Lower lobe of right lung (tissue), 2 donors: ENCODE results near the gene NRG2. TPM values are rescaled to one million over a fixed set of nuclear protein-coding genes. Genes with fewer than 3 reads are reported as not detected.

Experiments used
- ATAC-seq, 2 donors: fragments of 200-7000 bp; cut with Tn5 transposase; one replicate each; pipeline ENCODE4 v1.9.1; 2020 to 2022; ENCODE audit warnings: mild to moderate bottlenecking in 2 of 2, moderate library complexity in 2 of 2
- DNase-seq: peaks from one replicate; pipeline ENCODE4 v3.0.0-alpha.2; 2020
- H3K27ac ChIP-seq: fragments of 200-600 bp; one replicate; pipeline ENCODE4 v1.8.0; 2022
- H3K27me3 ChIP-seq: fragments of 200-600 bp; one replicate; pipeline ENCODE4 v1.8.0; 2022; ENCODE audit warnings: low read depth
- H3K36me3 ChIP-seq: fragments of 200-600 bp; one replicate; pipeline ENCODE4 v1.8.0; 2022; ENCODE audit warnings: mild to moderate bottlenecking
- H3K4me1 ChIP-seq: fragments of 200-600 bp; one replicate; pipeline ENCODE4 v1.8.0; 2022
- H3K4me3 ChIP-seq: fragments of 200-600 bp; one replicate; pipeline ENCODE4 v1.8.0; 2022; ENCODE audit warnings: mild to moderate bottlenecking
- H3K9me3 ChIP-seq: fragments of 200-600 bp; one replicate; pipeline ENCODE4 v1.8.0; 2022
- intact Hi-C: fragments of 100-400 bp; cut with DNase I; formaldehyde crosslinking; loops from one replicate; pipeline ENCODE4 v1.11.0; 2022
- total RNA-seq: library from RNA; stranded (reverse); fragmentation: NEBNext Ultra II Directional; extraction: Animal tissue kit (Norgen Biotek cat#: 25700); gene quantifications from one replicate; pipeline ENCODE4 v1.2.1, GENCODE V29; 2021
- TF ChIP-seq, protein P1 (sequence below): fragments of 200-600 bp; IDR thresholded peaks from one replicate; pipeline ENCODE4 v1.8.0; 2022; ENCODE audit warnings: antibody characterized with exemption, mild to moderate bottlenecking
- donor health status: DM: no; HTN: yes; CAD: no; lungs with severe emphysema.

NRG2 gene
- total RNA-seq, 1 donor from 2014 or later, result 1.6 TPM

GRCh38 chr5:139954462-139954861, 88.6 kb downstream of the NRG2 start:
- no peaks in the 10 kb centered on the region for H3K27me3 ChIP-seq
- DNase-seq, result no peak
- TF ChIP-seq, protein P1, sequence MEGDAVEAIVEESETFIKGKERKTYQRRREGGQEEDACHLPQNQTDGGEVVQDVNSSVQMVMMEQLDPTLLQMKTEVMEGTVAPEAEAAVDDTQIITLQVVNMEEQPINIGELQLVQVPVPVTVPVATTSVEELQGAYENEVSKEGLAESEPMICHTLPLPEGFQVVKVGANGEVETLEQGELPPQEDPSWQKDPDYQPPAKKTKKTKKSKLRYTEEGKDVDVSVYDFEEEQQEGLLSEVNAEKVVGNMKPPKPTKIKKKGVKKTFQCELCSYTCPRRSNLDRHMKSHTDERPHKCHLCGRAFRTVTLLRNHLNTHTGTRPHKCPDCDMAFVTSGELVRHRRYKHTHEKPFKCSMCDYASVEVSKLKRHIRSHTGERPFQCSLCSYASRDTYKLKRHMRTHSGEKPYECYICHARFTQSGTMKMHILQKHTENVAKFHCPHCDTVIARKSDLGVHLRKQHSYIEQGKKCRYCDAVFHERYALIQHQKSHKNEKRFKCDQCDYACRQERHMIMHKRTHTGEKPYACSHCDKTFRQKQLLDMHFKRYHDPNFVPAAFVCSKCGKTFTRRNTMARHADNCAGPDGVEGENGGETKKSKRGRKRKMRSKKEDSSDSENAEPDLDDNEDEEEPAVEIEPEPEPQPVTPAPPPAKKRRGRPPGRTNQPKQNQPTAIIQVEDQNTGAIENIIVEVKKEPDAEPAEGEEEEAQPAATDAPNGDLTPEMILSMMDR, result no peak
- no peak for ATAC-seq
- H3K4me1 ChIP-seq, result no peaks in the 10 kb centered on the region
- no peak overlapping the region for H3K4me3 ChIP-seq
- H3K27ac ChIP-seq, result no peak overlapping the region
- intact Hi-C loops, result no loop called here
- no peaks in the 10 kb centered on the region for H3K9me3 ChIP-seq
- H3K36me3 ChIP-seq, result no peaks in the 10 kb centered on the region

DNA sequence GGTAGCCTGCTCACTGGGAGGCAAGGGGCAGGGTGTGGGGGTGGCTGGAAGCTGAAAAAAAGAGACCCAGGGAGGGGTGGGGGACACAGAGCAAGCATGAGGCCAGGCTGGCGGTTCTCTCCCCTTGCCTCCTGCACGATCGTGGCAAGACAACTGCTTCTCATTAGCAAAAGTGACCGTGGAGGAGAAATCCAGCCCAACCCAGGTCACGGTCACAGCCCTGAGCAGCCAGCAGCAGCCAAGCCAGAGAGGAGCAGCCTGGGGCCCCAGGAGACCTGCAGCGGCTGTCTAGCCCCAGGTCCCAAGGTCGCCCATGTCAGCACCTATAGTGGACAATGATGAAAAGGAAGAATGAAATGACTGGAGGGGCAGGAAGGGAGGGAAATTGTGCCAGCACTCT, 89.1 kb downstream of the NRG2 start:
- intact Hi-C loops, result no loop called here

DNA sequence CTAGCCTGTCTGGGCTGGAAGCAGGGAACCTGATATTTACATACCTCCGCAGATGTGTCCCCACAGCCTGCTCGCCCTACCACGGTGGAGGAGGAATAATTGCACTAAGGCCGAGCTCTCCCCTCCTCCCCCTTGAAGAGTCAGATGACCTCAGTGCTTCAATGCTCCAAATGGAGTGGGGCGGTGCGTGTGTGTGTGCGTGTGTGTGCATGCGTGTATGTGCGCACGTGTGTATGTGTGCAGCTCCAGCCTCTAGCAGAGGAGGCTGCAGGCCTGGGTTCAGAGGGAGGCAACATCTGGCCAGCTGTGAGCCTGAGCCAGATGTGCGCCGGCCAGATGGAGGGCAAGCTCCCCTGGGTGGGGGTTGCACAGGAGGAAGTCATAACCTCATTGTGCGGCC, 90.5 kb downstream of the NRG2 start:
- intact Hi-C loops, result no loop called here
- no peak for ATAC-seq
- Histone ChIP-seq H3K27ac (no peak overlapping the region), H3K9me3 (no peaks in the 10 kb centered on the region), H3K36me3 (no peaks in the 10 kb centered on the region), H3K27me3 (no peaks in the 10 kb centered on the region), H3K4me1 (no peaks in the 10 kb centered on the region), H3K4me3 (no peak overlapping the region)
- DNase-seq, result no peak
- TF ChIP-seq, protein P1, result no peak

More for the DNA sequence above, 89.1 kb downstream of the NRG2 start:
- no peak overlapping the region for H3K4me3 ChIP-seq
- H3K36me3 ChIP-seq, result no peaks in the 10 kb centered on the region
- no peaks in the 10 kb centered on the region for H3K27me3 ChIP-seq
- TF ChIP-seq, protein P1, result no peak
- no peaks in the 10 kb centered on the region for H3K4me1 ChIP-seq
- ATAC-seq, result no peak
- DNase-seq, result no peak
- H3K9me3 ChIP-seq, result no peaks in the 10 kb centered on the region
- no peak overlapping the region for H3K27ac ChIP-seq

DNA sequence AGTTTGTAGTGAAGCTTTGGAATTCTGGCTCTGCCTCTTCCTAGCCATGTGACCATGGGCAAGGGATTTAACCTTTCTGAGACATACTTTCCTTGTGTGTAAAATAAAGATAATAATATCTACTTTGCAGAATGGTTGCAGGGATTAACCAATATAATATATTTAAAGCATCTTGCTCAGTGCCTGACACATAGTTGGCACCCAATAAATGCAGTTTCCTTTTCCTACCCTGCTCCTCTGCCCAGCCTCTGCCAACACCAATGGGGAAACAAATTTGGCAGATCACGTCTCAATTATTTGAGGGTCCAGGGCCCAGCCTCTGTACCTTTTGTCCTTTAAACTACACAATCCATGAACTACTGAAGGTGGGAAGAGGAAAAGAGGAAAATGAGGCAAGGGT, 91.1 kb downstream of the NRG2 start:
- Histone ChIP-seq H3K4me3 (no peak overlapping the region), H3K27me3 (no peaks in the 10 kb centered on the region), H3K4me1 (no peaks in the 10 kb centered on the region), H3K36me3 (no peaks in the 10 kb centered on the region), H3K9me3 (no peaks in the 10 kb centered on the region), H3K27ac (no peak overlapping the region)
- no peak for DNase-seq
- no peak for ATAC-seq
- TF ChIP-seq, protein P1, result no peak
- intact Hi-C loops, result no loop called here

DNA sequence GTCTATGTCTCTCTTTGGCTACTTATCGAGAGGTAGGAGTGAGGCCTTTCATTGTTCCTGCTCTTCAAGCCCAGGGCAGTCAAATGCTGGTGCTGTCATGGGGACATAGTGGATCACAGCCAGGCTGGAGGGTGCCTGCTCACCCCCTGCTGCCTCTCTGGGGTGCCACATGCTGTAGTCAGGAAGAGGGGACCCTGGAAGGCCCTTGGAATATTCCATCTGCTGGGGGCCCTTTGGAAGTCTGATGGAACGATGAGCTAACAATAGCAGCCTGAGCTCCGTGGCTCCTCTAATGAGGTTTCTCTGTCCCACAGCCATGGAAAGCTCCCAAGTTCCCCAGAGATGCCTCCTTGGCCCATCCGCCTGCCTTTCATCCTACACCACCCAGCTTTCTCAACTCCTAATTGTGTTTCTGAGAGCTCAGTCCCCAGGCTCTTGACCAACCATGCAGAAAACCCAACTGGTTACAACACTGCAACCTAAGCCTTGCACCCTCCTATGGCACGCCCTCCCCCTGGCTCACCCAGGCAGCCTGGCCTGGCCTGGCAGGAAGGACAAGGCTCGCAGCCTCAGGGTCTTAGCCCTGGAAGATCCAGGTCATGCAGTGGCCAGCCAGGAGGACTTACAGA, 91.7 kb downstream of the NRG2 start:
- no peak for DNase-seq
- H3K36me3 ChIP-seq, result no peaks in the 10 kb centered on the region
- H3K27me3 ChIP-seq, result no peaks in the 10 kb centered on the region
- no peak overlapping the region for H3K4me3 ChIP-seq
- H3K4me1 ChIP-seq, result no peaks in the 10 kb centered on the region
- no peaks in the 10 kb centered on the region for H3K9me3 ChIP-seq
- TF ChIP-seq, protein P1, result no peak
- intact Hi-C loops, result no loop called here
- no peak for ATAC-seq
- H3K27ac ChIP-seq, result no peak overlapping the region
